HepG2 (cell line): Measurements from ENCODE around the gene SLC5A8. TPM values are rescaled to one million over a fixed set of nuclear protein-coding genes. Genes with fewer than 3 reads are reported as not detected.

ENCODE experiments used
- ATAC-seq: fragments of 200-7000 bp; cut with Tn5 transposase; 3 replicates; pipeline ENCODE4 v1.9.1; 2020; ENCODE audit warnings: mild to moderate bottlenecking, moderate library complexity
- BruUV-seq: library from RNA; stranded (reverse); fragments of 400-500 nt; replicated peaks from 2 replicates; lab custom pipeline; 2021; lab: Mats Ljungman, UMichigan
- CTCF ChIA-PET: fragments of 300-600 bp; formaldehyde crosslinking; extraction: SDS; loops from one replicate; lab custom pipeline; 2021; ENCODE audit warnings: low total read pairs, inconsistent platforms, low intra/inter-chr PET ratio; lab: Yijun Ruan, JAX
- POLR2A ChIA-PET: fragments of 350-600 bp; sonication (Branson Sonifier 250); formaldehyde crosslinking; loops from one replicate; lab custom pipeline; 2020; ENCODE audit warnings: antibody characterized with exemption, inconsistent platforms; lab: Yijun Ruan, JAX
- DNase-seq: peaks from one replicate; pipeline ENCODE4 v3.0.0-alpha.2; 2015; ENCODE audit warnings: low spot score
- FAIRE-seq: peaks from 3 replicates; lab custom pipeline; 2011; peaks lifted over from hg19 to GRCh38; lab: Jason Lieb, UNC
- H2AFZ ChIP-seq: one replicate; pipeline ENCODE4 v1.6.1; 2011; ENCODE audit warnings: low read length, inconsistent platforms
- H3K27ac ChIP-seq: fragments of 300-600 bp; 3 replicates; pipeline ENCODE4 v1.8.0; 2011; ENCODE audit warnings: mixed run types, mild to moderate bottlenecking, mixed read lengths, low read length, inconsistent platforms; ENCODE audit not compliant: insufficient read depth; ENCODE audit errors: extremely low read length
- H3K27me3 ChIP-seq, 2 experiments: fragments of 200-600 bp in 1 of 2; 2 replicates in 1 of 2; 3 replicates in 1 of 2; pipeline versions ENCODE4 v1.6.0 to v1.8.0; 2011; ENCODE audit warnings: low read length in 2 of 2, mild to moderate bottlenecking in 2 of 2, moderate library complexity in 2 of 2, inconsistent platforms in 1 of 2; ENCODE audit not compliant: insufficient read depth in 2 of 2, control insufficient read depth in 1 of 2
- H3K36me3 ChIP-seq, 2 experiments: fragments of 200-600 bp in 1 of 2; replicated peaks in 1 of 2; 2 replicates in 1 of 2; 3 replicates in 1 of 2; pipeline versions ENCODE4 v1.5.1 to v1.8.0; 2011; ENCODE audit warnings: low read length in 2 of 2, inconsistent platforms in 1 of 2; ENCODE audit not compliant: insufficient read depth in 2 of 2, control insufficient read depth in 1 of 2
- H3K4me1 ChIP-seq: 2 replicates; pipeline ENCODE4 v1.5.1; 2012; ENCODE audit warnings: low read length, inconsistent platforms; ENCODE audit not compliant: insufficient read depth
- H3K4me2 ChIP-seq: 2 replicates; pipeline ENCODE4 v1.6.0; 2011; ENCODE audit warnings: low read depth, low read length, inconsistent platforms
- H3K4me3 ChIP-seq, 3 experiments: fragments of 200-600 bp in 1 of 3; sonication (generic), shearing (Covaris generic) in 1 of 3; replicated peaks in 1 of 3; 2 replicates each; pipeline ENCODE4 v1.5.1; 2011 to 2016; ENCODE audit warnings: low read length in 3 of 3, inconsistent platforms in 2 of 3, low read depth in 2 of 3, mild to moderate bottlenecking in 2 of 3, control low read depth in 1 of 3, mixed read lengths in 1 of 3; ENCODE audit not compliant: insufficient read depth in 1 of 3
- H3K79me2 ChIP-seq: one replicate; pipeline ENCODE4 v1.6.1; 2011; ENCODE audit warnings: low read length, inconsistent platforms; ENCODE audit not compliant: insufficient read depth
- H3K9ac ChIP-seq: 2 replicates; pipeline ENCODE4 v1.6.0; 2011; ENCODE audit warnings: mild to moderate bottlenecking, low read depth, low read length, inconsistent platforms; ENCODE audit not compliant: insufficient read depth
- H3K9me3 ChIP-seq: 2 replicates; pipeline ENCODE4 v1.5.1; 2012; ENCODE audit warnings: mild to moderate bottlenecking, low read length
- H4K20me1 ChIP-seq: 2 replicates; pipeline ENCODE4 v1.6.0; 2011; ENCODE audit warnings: inconsistent platforms, mild to moderate bottlenecking, low read length, moderate library complexity; ENCODE audit not compliant: insufficient read depth
- ELF1 ChIP-seq: sonication (generic); formaldehyde crosslinking; IDR thresholded peaks from 2 replicates; pipeline ENCODE4 v1.4.0; 2020; ENCODE audit warnings: missing genetic modification reagents
- ETV6 ChIP-seq: sonication (generic); formaldehyde crosslinking; conservative IDR thresholded peaks from 2 replicates; pipeline ENCODE4 v1.4.0; 2020; ENCODE audit warnings: missing genetic modification reagents
- KLF13 ChIP-seq: sonication (generic); formaldehyde crosslinking; IDR thresholded peaks from 2 replicates; pipeline ENCODE4 v1.4.0; 2020; ENCODE audit warnings: mild to moderate bottlenecking, missing genetic modification reagents
- KLF6 ChIP-seq: IDR thresholded peaks from 2 replicates; pipeline ENCODE4 v1.8.0; 2016; ENCODE audit warnings: missing biosample characterization, missing genetic modification reagents
- MYPOP ChIP-seq: sonication (generic); formaldehyde crosslinking; IDR thresholded peaks from 2 replicates; pipeline ENCODE4 v1.8.1; 2023; ENCODE audit warnings: mild to moderate bottlenecking, moderate library complexity, missing genetic modification reagents
- NFIB ChIP-seq: sonication (generic); formaldehyde crosslinking; IDR thresholded peaks from 2 replicates; pipeline ENCODE4 v1.9.0; 2021; ENCODE audit warnings: missing genetic modification reagents, mild to moderate bottlenecking, borderline replicate concordance
- NFYB ChIP-seq: sonication (generic); formaldehyde crosslinking; IDR thresholded peaks from 2 replicates; pipeline ENCODE4 v1.4.0; 2020; ENCODE audit warnings: missing genetic modification reagents
- NFYC ChIP-seq: IDR thresholded peaks from 2 replicates; pipeline ENCODE4 v1.6.1; 2016; ENCODE audit warnings: missing genetic modification reagents, missing compliant biosample characterization
- NR3C1 ChIP-seq: sonication (generic); formaldehyde crosslinking; IDR thresholded peaks from 2 replicates; pipeline ENCODE4 v1.4.0; 2020; ENCODE audit warnings: missing genetic modification reagents
- TGIF2 ChIP-seq: IDR thresholded peaks from 2 replicates; pipeline ENCODE4 v1.6.1; 2016; ENCODE audit warnings: control low read depth, missing compliant biosample characterization
- ZBTB1 ChIP-seq: sonication (generic); formaldehyde crosslinking; IDR thresholded peaks from 2 replicates; pipeline ENCODE4 v1.4.0; 2020; ENCODE audit warnings: missing genetic modification reagents, borderline replicate concordance
- ZFP41 ChIP-seq: sonication (generic); formaldehyde crosslinking; IDR thresholded peaks from 2 replicates; pipeline ENCODE4 v1.4.0; 2020; ENCODE audit warnings: mild to moderate bottlenecking, missing genetic modification reagents, borderline replicate concordance
- ZNF329 ChIP-seq: sonication (generic); formaldehyde crosslinking; IDR thresholded peaks from 2 replicates; pipeline ENCODE4 v1.9.0; 2021; ENCODE audit warnings: low read depth, mild to moderate bottlenecking, missing genetic modification reagents
- ZNF496 ChIP-seq: sonication (generic); formaldehyde crosslinking; IDR thresholded peaks from 2 replicates; pipeline ENCODE4 v1.8.1; 2023; ENCODE audit warnings: mild to moderate bottlenecking, moderate library complexity, missing genetic modification reagents; ENCODE audit not compliant: insufficient replicate concordance
- ZNF768 ChIP-seq: sonication (generic); formaldehyde crosslinking; IDR thresholded peaks from 2 replicates; pipeline ENCODE4 v1.4.0; 2020; ENCODE audit warnings: missing genetic modification reagents
- ZSCAN31 ChIP-seq: sonication (generic); formaldehyde crosslinking; IDR thresholded peaks from 2 replicates; pipeline ENCODE4 v1.5.0; 2020; ENCODE audit warnings: low read depth, mild to moderate bottlenecking, missing genetic modification reagents
- WGBS: methylation state at CpG from one replicate; pipeline ENCODE4 v1.1.6; 2017; ENCODE audit warnings: low lambda C conversion rate; 5-methylcytosine and 5-hydroxymethylcytosine counted together
- in situ Hi-C: cut with HindIII; loops from 2 replicates; pipeline ENCODE4 v1.10.0; 2017; ENCODE audit warnings: low pct_unique_long_range_greater_than_20kb; ENCODE audit not compliant: extremely low pct_ligation_motif_present
- intact Hi-C: fragments of 100-400 bp; cut with micrococcal nuclease; formaldehyde crosslinking; loops from one replicate; pipeline ENCODE4 v1.10.0; 2022; ENCODE audit not compliant: unreplicated experiment
- polyA plus RNA-seq, 8 experiments: library from polyadenylated mRNA; depleted of rRNA in 3 of 8; stranded (reverse) in 7 of 8; unstranded in 1 of 8; fragments of >200 nt; fragmentation: Illumina TruSeq in 4 of 8; extraction: Trizol in 4 of 8; gene quantifications; 2 replicates each; pipeline versions ENCODE4 v1.2.1 to v1.2.3, GENCODE V29; 2011 to 2016; ENCODE audit warnings: low read depth in 4 of 8, missing spikeins in 1 of 8, mixed read lengths in 1 of 8; ENCODE audit not compliant: insufficient read depth in 1 of 8
- total RNA-seq, 5 experiments: library from RNA; depleted of rRNA; stranded (reverse); fragments of >200 nt; fragmentation: Illumina TruSeq; extraction: Trizol; gene quantifications; 2 replicates each; pipeline ENCODE4 v1.2.3, GENCODE V29; 2016; ENCODE audit warnings: low read depth in 1 of 5
- TF ChIP-seq, protein P1 (sequence below): IDR thresholded peaks from 2 replicates; pipeline ENCODE4 v1.6.1; 2016; ENCODE audit warnings: control low read depth
- TF ChIP-seq, protein P2 (sequence below): sonication (generic); formaldehyde crosslinking; IDR thresholded peaks from 2 replicates; pipeline ENCODE4 v1.4.0; 2020; ENCODE audit warnings: missing genetic modification reagents

Gene SLC5A8
- total and polyA plus RNA-seq, 2 of the 13 experiments (the other 11 are each of a cell fraction or from before 2014, with no cell fraction given) = not detected

DNA sequence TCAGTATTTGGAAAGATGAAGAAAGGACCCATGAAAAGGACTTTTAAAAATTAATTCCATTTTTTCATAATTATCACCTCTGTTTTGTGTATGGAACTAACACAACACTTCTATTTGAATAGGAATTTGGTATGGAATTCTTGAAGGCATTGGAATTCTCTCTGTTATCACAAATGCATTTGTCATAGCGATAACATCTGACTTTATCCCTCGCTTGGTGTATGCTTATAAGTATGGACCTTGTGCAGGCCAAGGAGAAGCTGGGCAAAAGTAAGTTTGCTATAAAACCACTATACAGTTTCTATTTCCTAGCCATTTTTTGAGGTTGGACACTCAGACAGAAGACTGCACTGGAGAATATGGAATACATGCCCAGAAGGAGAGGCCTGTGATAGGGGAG lies 98.6 kb downstream of the SLC5A8 start:
- ChIA-PET POLR2A (no interaction called here), CTCF (no interaction called here)
- Histone ChIP-seq H3K79me2 (no peaks in the 10 kb centered on the region), H3K9ac (no peak overlapping the region), H3K27me3 (peaks cover 0 to 2% of the 10 kb centered on the region in 2 experiments; a peak in 2 of 5 replicates), H3K4me1 (no peaks in the 10 kb centered on the region), H3K27ac (no peak overlapping the region), H2AFZ (no peak overlapping the region), H3K9me3 (no peaks in the 10 kb centered on the region), H3K4me2 (no peak overlapping the region), H4K20me1 (no peaks in the 10 kb centered on the region), H3K4me3 (no peak overlapping the region), H3K36me3 (no peaks in the 10 kb centered on the region)
- ATAC-seq = no peak
- no peak for FAIRE-seq
- TF ChIP-seq, protein P1, sequence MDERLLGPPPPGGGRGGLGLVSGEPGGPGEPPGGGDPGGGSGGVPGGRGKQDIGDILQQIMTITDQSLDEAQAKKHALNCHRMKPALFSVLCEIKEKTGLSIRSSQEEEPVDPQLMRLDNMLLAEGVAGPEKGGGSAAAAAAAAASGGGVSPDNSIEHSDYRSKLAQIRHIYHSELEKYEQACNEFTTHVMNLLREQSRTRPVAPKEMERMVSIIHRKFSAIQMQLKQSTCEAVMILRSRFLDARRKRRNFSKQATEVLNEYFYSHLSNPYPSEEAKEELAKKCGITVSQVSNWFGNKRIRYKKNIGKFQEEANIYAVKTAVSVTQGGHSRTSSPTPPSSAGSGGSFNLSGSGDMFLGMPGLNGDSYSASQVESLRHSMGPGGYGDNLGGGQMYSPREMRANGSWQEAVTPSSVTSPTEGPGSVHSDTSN (CRISPR knock-in tag) = no peak
- no peak for TF ChIP-seq TGIF2
- TF ChIP-seq ZNF768 = no peak
- no peak for TF ChIP-seq ZNF329 (CRISPR knock-in tag)
- no peak for TF ChIP-seq KLF6
- TF ChIP-seq ZSCAN31 = no peak
- TF ChIP-seq ZNF496 (CRISPR knock-in tag) = no peak
- TF ChIP-seq NFYB (CRISPR knock-in tag) = no peak
- TF ChIP-seq ELF1 = no peak
- TF ChIP-seq NFYC (CRISPR knock-in tag) = no peak
- TF ChIP-seq ZBTB1 = no peak
- TF ChIP-seq ETV6 (CRISPR knock-in tag) = no peak
- no peak for TF ChIP-seq NFIB (CRISPR knock-in tag)
- no peak for TF ChIP-seq KLF13
- TF ChIP-seq, protein P2, sequence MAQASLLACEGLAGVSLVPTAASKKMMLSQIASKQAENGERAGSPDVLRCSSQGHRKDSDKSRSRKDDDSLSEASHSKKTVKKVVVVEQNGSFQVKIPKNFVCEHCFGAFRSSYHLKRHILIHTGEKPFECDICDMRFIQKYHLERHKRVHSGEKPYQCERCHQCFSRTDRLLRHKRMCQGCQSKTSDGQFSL (CRISPR knock-in tag) = no peak
- no peak for TF ChIP-seq MYPOP (CRISPR knock-in tag)
- TF ChIP-seq ZFP41 (CRISPR knock-in tag) = no peak
- no peak for TF ChIP-seq NR3C1 (CRISPR knock-in tag)
- DNase-seq = no peak
- intact Hi-C loops = no loop called here
- 36% methylated on average over 2 of the region's 2 CpGs for WGBS
- in situ Hi-C loops = no loop called here
- no TSS peak for BruUV-seq
